Measurements from ENCODE around the gene TNFRSF12A. TPM values are rescaled to one million over a fixed set of nuclear protein-coding genes. Genes with fewer than 3 reads are reported as not detected.

Gene TNFRSF12A
- total and polyA plus RNA-seq, 2 experiments from 2014 or later: 115 to 142 TPM

DNA sequence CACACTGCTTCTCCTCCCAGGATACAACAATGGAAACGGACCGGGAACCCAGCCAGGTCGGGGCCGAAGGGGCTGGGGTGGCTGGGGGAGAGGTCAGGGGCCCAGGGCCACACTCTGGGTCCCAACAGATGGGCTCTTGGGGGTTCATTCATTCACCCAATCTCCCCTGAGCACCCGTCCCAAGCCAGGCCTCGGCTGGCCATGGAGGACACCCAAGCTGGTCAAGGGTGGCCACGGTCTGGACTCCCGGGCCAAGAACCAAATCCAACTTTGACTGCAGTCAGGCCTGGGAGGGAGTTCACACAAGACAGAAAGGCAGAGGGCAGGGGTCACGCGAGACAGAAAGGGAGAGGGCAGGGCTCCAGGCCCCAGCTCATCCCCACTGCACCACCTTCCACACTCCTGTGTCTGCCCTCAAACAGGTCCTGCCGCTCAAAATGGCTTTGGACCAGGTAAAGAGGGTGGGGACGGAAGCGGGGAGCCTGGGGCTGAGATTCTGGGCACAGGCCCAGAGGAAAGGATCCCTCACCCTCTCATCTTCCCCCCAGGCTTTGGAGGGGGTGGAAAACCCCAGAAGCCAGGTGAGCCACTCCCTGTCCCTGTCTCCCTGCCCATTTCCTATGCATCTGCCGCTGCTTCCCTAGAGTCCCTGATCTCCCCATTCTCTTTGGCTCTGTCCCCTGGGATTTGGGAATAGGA lies 27.6 kb upstream of the TNFRSF12A start:
- TF ChIP-seq, protein P1, sequence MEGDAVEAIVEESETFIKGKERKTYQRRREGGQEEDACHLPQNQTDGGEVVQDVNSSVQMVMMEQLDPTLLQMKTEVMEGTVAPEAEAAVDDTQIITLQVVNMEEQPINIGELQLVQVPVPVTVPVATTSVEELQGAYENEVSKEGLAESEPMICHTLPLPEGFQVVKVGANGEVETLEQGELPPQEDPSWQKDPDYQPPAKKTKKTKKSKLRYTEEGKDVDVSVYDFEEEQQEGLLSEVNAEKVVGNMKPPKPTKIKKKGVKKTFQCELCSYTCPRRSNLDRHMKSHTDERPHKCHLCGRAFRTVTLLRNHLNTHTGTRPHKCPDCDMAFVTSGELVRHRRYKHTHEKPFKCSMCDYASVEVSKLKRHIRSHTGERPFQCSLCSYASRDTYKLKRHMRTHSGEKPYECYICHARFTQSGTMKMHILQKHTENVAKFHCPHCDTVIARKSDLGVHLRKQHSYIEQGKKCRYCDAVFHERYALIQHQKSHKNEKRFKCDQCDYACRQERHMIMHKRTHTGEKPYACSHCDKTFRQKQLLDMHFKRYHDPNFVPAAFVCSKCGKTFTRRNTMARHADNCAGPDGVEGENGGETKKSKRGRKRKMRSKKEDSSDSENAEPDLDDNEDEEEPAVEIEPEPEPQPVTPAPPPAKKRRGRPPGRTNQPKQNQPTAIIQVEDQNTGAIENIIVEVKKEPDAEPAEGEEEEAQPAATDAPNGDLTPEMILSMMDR (IDR thresholded peaks at IDR 0.05; ENCODE audit: low read depth, low read length): no peak
- H3K27ac ChIP-seq: no peak overlapping the region
- H3K27me3 ChIP-seq: no peaks in the 10 kb centered on the region
- no peak overlapping the region for H3K4me3 ChIP-seq
- no peaks in the 10 kb centered on the region for H3K36me3 ChIP-seq
- H3K9me3 ChIP-seq (ENCODE audit: low read depth): no peaks in the 10 kb centered on the region
- DNase-seq (ENCODE audit: low read depth in 1 of 2, low spot score in 1 of 2): no peak
- H3K4me1 ChIP-seq (ENCODE audit: low read depth): peaks cover 11% of the 10 kb centered on the region

- TF ChIP-seq, protein P1 (IDR thresholded peaks at IDR 0.05; ENCODE audit: low read depth, low read length): no peak
- H3K27ac ChIP-seq: no peak overlapping the region
- DNase-seq (ENCODE audit: low read depth in 1 of 2, low spot score in 1 of 2): no peak
- no peaks in the 10 kb centered on the region for H3K4me1 ChIP-seq (ENCODE audit: low read depth)
- H3K4me3 ChIP-seq: no peak overlapping the region
- no peaks in the 10 kb centered on the region for H3K27me3 ChIP-seq
- H3K9me3 ChIP-seq (ENCODE audit: low read depth): no peaks in the 10 kb centered on the region
- H3K36me3 ChIP-seq: no peaks in the 10 kb centered on the region
Observed at GRCh38 chr16:2996298-2996697, 23.9 kb upstream of the TNFRSF12A start.

GRCh38 chr16:2999929-3000328 lies 20.2 kb upstream of the TNFRSF12A start:
- DNase-seq (ENCODE audit: low read depth in 1 of 2, low spot score in 1 of 2): no peak
- no peaks in the 10 kb centered on the region for H3K9me3 ChIP-seq (ENCODE audit: low read depth)
- H3K27ac ChIP-seq: no peak overlapping the region
- no peaks in the 10 kb centered on the region for H3K27me3 ChIP-seq
- peaks cover 2% of the 10 kb centered on the region for H3K4me1 ChIP-seq (ENCODE audit: low read depth)
- H3K4me3 ChIP-seq: no peak overlapping the region
- no peaks in the 10 kb centered on the region for H3K36me3 ChIP-seq
- TF ChIP-seq, protein P1 (IDR thresholded peaks at IDR 0.05; ENCODE audit: low read depth, low read length): no peak

DNA sequence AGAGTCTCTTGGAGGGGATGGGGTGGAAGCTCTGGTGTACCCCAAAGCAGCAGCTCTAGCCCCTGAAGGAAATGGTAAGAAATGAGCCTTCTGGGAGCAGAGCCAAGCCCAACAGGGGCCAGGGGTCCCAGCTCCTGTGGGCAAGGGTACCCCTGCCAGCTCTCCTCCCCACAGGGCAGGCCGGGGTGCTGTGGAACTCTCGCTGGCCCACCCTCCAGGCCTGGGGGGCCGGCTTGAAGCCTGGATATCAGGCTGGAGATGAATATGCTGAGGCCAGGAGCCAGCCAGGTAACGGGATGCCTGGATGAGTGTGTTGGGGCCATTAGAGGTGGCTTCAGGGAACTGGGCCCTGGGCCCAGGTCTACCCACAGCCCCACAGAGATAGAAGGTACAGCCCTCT lies 19.6 kb upstream of the TNFRSF12A start:
- Histone ChIP-seq H3K4me3 (no peak overlapping the region), H3K9me3 (ENCODE audit: low read depth) (no peaks in the 10 kb centered on the region), H3K36me3 (no peaks in the 10 kb centered on the region), H3K4me1 (ENCODE audit: low read depth) (peaks cover 4% of the 10 kb centered on the region), H3K27me3 (no peaks in the 10 kb centered on the region), H3K27ac (no peak overlapping the region)
- TF ChIP-seq, protein P1 (IDR thresholded peaks at IDR 0.05; ENCODE audit: low read depth, low read length): no peak
- no peak for DNase-seq (ENCODE audit: low read depth in 1 of 2, low spot score in 1 of 2)

GRCh38 chr16:3001316-3001715 lies 18.9 kb upstream of the TNFRSF12A start:
- H3K4me3 ChIP-seq: no peak overlapping the region
- DNase-seq (ENCODE audit: low read depth in 1 of 2, low spot score in 1 of 2): no peak
- H3K27me3 ChIP-seq: no peaks in the 10 kb centered on the region

More at GRCh38 chr16:3001316-3001715, 18.9 kb upstream of the TNFRSF12A start:
- H3K4me1 ChIP-seq (ENCODE audit: low read depth): peaks cover 12% of the 10 kb centered on the region
- no peaks in the 10 kb centered on the region for H3K36me3 ChIP-seq
- TF ChIP-seq, protein P1 (IDR thresholded peaks at IDR 0.05; ENCODE audit: low read depth, low read length): no peak
- no peaks in the 10 kb centered on the region for H3K9me3 ChIP-seq (ENCODE audit: low read depth)
- H3K27ac ChIP-seq: no peak overlapping the region

Measured in cardiac muscle cell (in vitro differentiated cells and primary cell).